Dermis microvascular lymphatic vessel endothelial cell (primary cell): ENCODE measurements around the gene CHEK1. TPM values are rescaled to one million over a fixed set of nuclear protein-coding genes. Genes with fewer than 3 reads are reported as not detected.

Experiments
- DNase-seq, 2 donors: peaks; one replicate each; pipeline versions ENCODE4 v3.0.0 to v3.0.0-alpha.2; 2010; ENCODE audit warnings: low read depth in 2 of 2
- total RNA-seq: library from RNA; depleted of rRNA; stranded (reverse); fragments of >200 nt; gene quantifications from 2 replicates; pipeline ENCODE4 v1.2.1, GENCODE V29; 2014

The CHEK1 gene
- total RNA-seq, 1 donor from 2014 or later: 27.0 TPM

GRCh38 chr11:125626288-125626950 lies 1.5 kb downstream of the CHEK1 start:
- DNase-seq: peak; percentile 26 to 61

- peak in 1 of 2 donors; percentile 6 for DNase-seq
Observed at GRCh38 chr11:125627236-125627910, 2.4 kb downstream of the CHEK1 start.

GRCh38 chr11:125637840-125638239 lies 12.9 kb downstream of the CHEK1 start:
- no peak for DNase-seq

GRCh38 chr11:125638315-125638714 lies 13.4 kb downstream of the CHEK1 start:
- no peak for DNase-seq

GRCh38 chr11:125645871-125646270 lies 20.9 kb downstream of the CHEK1 start:
- DNase-seq: no peak

GRCh38 chr11:125649465-125650166 lies 24.7 kb downstream of the CHEK1 start:
- no peak for DNase-seq

- no peak for DNase-seq
Observed at GRCh38 chr11:125662689-125663088, 37.7 kb downstream of the CHEK1 start.

GRCh38 chr11:125663910-125664309 lies 38.9 kb downstream of the CHEK1 start:
- no peak for DNase-seq

- no peak for DNase-seq
Observed at GRCh38 chr11:125667151-125667550, 42.2 kb downstream of the CHEK1 start.

- DNase-seq: peak in 1 of 2 donors; percentile 43
Observed at GRCh38 chr11:125670172-125670571, 45.2 kb downstream of the CHEK1 start.

- peak in 1 of 2 donors; percentile 65 for DNase-seq
Observed at GRCh38 chr11:125671561-125671960, 46.6 kb downstream of the CHEK1 start.

GRCh38 chr11:125674210-125674609 lies 49.2 kb downstream of the CHEK1 start:
- peak in 1 of 2 donors; percentile 62 for DNase-seq

GRCh38 chr11:125675196-125675595 lies 50.2 kb downstream of the CHEK1 start:
- no peak for DNase-seq

- peak in 1 of 2 donors; percentile 11 for DNase-seq
Observed at GRCh38 chr11:125679397-125679796, 54.4 kb downstream of the CHEK1 start.

GRCh38 chr11:125679837-125680236 lies 54.9 kb downstream of the CHEK1 start:
- DNase-seq: no peak

- DNase-seq: no peak
Observed at GRCh38 chr11:125680747-125681146, 55.8 kb downstream of the CHEK1 start, which contains the start of gene ACRV1. TSS of gene ACRV1 (minus strand) at chr11:125680847. CDS start at chr11:125680780, 67 bp downstream.

- DNase-seq: no peak
Observed at GRCh38 chr11:125685228-125685627, 60.3 kb downstream of the CHEK1 start.

GRCh38 chr11:125688066-125688465 lies 63.1 kb downstream of the CHEK1 start:
- DNase-seq: no peak

GRCh38 chr11:125688632-125689031 lies 63.7 kb downstream of the CHEK1 start:
- DNase-seq: no peak

- DNase-seq: no peak
Observed at GRCh38 chr11:125689274-125689859, 64.4 kb downstream of the CHEK1 start.

- no peak for DNase-seq
Observed at GRCh38 chr11:125690006-125690405, 65.0 kb downstream of the CHEK1 start.

- no peak for DNase-seq
Observed at GRCh38 chr11:125692887-125693286, 67.9 kb downstream of the CHEK1 start.
